ENCODE measurements around the gene LARGE2.
"Not testable (repeated sequence)": the region's sequence is repeated elsewhere in the genome, so short reads cannot be mapped to it uniquely, and the experiment has no call there.

Gene LARGE2

GRCh38 chr11:45896422-45896984 lies 26.0 kb upstream of the LARGE2 start:
- no peak for DNase-seq

GRCh38 chr11:45897556-45897955 lies 24.9 kb upstream of the LARGE2 start:
- no peak for DNase-seq

- DNase-seq: no peak
Observed at GRCh38 chr11:45899086-45899447, 23.4 kb upstream of the LARGE2 start.

- DNase-seq: no peak
Observed at GRCh38 chr11:45899448-45900174, 22.8 kb upstream of the LARGE2 start.

- not testable (repeated sequence) for DNase-seq
Observed at GRCh38 chr11:45900175-45900800, 22.2 kb upstream of the LARGE2 start.

- DNase-seq: no peak
Observed at GRCh38 chr11:45900916-45901617, 21.4 kb upstream of the LARGE2 start.

GRCh38 chr11:45901626-45902025 lies 20.8 kb upstream of the LARGE2 start:
- no peak for DNase-seq

- DNase-seq: no peak
Observed at GRCh38 chr11:45902452-45903380, 19.7 kb upstream of the LARGE2 start.

GRCh38 chr11:45904309-45904915 lies 18.0 kb upstream of the LARGE2 start:
- no peak for DNase-seq

GRCh38 chr11:45905095-45905494 lies 17.4 kb upstream of the LARGE2 start:
- no peak for DNase-seq

- not testable (repeated sequence) for DNase-seq
Observed at GRCh38 chr11:45905576-45905975, 16.9 kb upstream of the LARGE2 start.

GRCh38 chr11:45906096-45906682 lies 16.3 kb upstream of the LARGE2 start:
- DNase-seq: no peak

GRCh38 chr11:45906965-45907611 lies 15.4 kb upstream of the LARGE2 start, which contains the start of gene FREY1:
FREY1 (minus strand) TSS chr11:45907271; CDS start chr11:45907245, 26 bp downstream.
- DNase-seq: no peak

- DNase-seq: no peak
Observed at GRCh38 chr11:45907911-45908370, 14.5 kb upstream of the LARGE2 start.

- DNase-seq: no peak
Observed at GRCh38 chr11:45909594-45910475, 12.6 kb upstream of the LARGE2 start.

- no peak for DNase-seq
Observed at GRCh38 chr11:45910623-45911022, 11.8 kb upstream of the LARGE2 start.

- DNase-seq: no peak
Observed at GRCh38 chr11:45913514-45913913, 8.9 kb upstream of the LARGE2 start.

GRCh38 chr11:45913942-45914635 lies 8.4 kb upstream of the LARGE2 start:
- DNase-seq: no peak

- no peak for DNase-seq
Observed at GRCh38 chr11:45915446-45915845, 7.0 kb upstream of the LARGE2 start.

All from NCI-H1694 (cell line).